GDM1 (cell line): Measurements from ENCODE around the gene EIF4ENIF1.
A peak's percentile ranks its signal among the peaks of the same experiment; 100 is the strongest.
"Not testable (repeated sequence)": the region's sequence is repeated elsewhere in the genome, so short reads cannot be mapped to it uniquely, and the experiment has no call there.

ENCODE experiments used
- DNase-seq: peaks from one replicate; lab custom pipeline; 2025; lab: John Stamatoyannopoulos, UW

Gene EIF4ENIF1

GRCh38 chr22:31441652-31442051, 48.0 kb downstream of the EIF4ENIF1 start:
- DNase-seq = no peak

GRCh38 chr22:31440681-31441080, 49.0 kb downstream of the EIF4ENIF1 start:
- DNase-seq = no peak

DNA sequence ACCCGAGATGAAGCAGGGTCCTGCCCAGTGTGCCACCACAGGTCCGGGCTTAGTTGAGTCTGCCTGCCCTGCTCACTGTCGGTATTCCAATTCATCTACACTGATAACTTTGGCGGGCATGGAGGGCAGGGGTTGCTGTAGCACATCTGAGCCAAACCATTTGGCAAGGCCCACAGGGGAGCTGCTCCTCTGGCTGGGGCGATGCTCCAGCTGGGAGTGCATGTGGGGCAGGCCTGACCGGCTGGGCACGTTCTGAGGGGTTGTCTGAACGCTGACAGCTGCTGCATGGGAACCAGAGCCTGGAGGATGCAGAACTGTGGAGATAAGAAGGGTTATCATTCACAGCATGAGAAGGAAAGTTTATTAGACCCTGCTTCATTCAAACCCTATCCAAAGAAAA, 49.8 kb downstream of the EIF4ENIF1 start:
- DNase-seq = no peak

DNA sequence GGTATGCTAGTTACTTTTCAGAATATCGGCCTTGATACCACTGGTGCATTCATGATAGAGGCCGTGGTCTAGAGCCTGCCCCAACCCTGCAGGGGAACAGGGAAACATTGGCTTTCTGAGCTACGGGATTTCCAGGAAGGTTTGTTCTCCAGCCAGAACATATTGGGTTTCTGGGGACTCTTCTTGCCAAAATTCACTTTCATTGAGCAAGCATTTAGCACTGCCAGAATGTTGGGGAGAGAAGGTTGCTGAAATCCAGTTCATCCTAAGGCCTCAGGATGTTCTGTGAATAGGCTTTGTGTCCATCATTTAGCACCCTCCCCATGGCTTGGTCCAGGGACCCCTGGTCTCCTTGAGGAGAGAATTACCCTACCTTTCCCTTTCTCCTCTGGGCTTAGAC, 53.5 kb downstream of the EIF4ENIF1 start:
- DNase-seq = no peak

DNA sequence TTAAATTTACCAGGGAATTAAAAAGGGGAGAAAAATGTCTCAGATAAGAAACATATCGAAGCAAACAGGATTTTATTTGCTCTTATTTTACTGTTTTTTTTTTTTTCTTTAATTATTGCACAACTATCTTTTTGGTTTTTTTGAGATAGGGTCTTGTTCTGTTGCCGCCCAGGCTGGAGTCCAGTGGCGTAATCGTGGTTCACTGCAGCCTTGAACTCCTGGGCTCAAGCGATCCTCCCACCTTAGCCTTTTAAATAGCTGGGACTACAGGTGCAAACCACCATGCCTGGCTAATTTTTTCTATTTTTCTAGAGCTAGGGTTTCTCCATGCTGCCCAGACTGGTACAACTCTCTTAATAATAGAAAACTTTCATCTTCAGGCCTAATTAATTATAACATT, 57.7 kb downstream of the EIF4ENIF1 start:
- no peak for DNase-seq

GRCh38 chr22:31425331-31426050, 64.2 kb downstream of the EIF4ENIF1 start:
- DNase-seq = no peak

GRCh38 chr22:31402350-31402749, 87.3 kb downstream of the EIF4ENIF1 start:
- not testable (repeated sequence) for DNase-seq

GRCh38 chr22:31400023-31400397, 89.6 kb downstream of the EIF4ENIF1 start:
- DNase-seq = no peak

GRCh38 chr22:31399211-31400022, 90.2 kb downstream of the EIF4ENIF1 start, which contains the start of gene DRG1:
TSS of gene DRG1 (plus strand) at chr22:31399604. CDS start at chr22:31399684, 80 bp downstream.
- peak; percentile 96 for DNase-seq

DNA sequence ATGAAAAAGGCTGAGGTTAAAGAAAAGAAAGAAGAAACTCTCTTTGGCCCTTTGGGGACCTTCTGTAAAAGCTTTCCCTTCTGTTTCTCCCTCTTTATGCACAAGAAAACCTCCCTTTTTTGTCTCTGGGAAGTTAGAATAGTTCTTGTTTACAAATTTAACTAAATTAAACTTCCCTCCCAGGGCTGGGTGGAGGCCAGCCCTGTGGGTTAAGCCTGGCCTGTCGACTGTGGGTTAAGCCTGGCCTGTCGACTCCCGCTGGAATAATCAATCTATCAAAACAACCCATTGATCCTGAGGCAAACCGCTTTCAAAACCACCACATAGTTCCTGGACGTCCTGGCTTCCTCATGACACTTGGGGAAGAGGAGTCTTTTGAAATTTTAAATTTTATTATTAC, 91.4 kb downstream of the EIF4ENIF1 start:
- no peak for DNase-seq

DNA sequence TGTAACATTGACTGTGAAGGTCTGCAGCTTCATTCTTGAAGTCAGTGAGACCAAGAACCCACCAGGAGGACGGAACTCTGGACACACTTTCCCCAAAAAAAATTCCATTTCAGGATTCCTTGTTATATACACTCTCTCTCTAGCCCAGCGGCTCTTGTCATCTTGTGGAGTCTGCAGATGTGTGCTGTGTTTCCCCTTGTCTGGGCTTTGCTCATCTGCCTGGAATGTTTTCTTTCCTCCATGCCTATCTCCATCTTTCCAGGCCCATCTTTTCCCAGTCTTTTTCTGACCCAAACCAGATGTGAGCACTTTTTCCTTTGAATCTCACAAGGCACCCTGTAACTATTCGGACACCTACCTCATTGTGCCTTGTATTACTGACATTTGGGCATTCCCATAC, 95.3 kb downstream of the EIF4ENIF1 start:
- DNase-seq = no peak

- DNase-seq = no peak
These were observed 95.7 kb downstream of the EIF4ENIF1 start for GRCh38 chr22:31393893-31394292.
